ENCODE results near the gene IFITM1. TPM values are rescaled to one million over a fixed set of nuclear protein-coding genes. Genes with fewer than 3 reads are reported as not detected.
"Not testable (repeated sequence)": the region's sequence is repeated elsewhere in the genome, so short reads cannot be mapped to it uniquely, and the experiment has no call there.

IFITM1 gene
- 125 TPM for total RNA-seq
- long read RNA-seq, transcript IFITM1-202 (2 exons, 855 nt) = major isoform, 62 of 68 reads
- long read RNA-seq, partial matches to known transcripts = 0 of 68 reads
- long read RNA-seq, other reads (novel, unspliced or antisense) = 5 of 68 reads

GRCh38 chr11:313787-314553 is at the start of gene IFITM1:
IFITM1 (plus strand) TSS chr11:314040; CDS start chr11:314171, 131 bp downstream.
- peak; percentile 18 for ATAC-seq
- peak; percentile 68 for DNase-seq (ENCODE audit: missing footprints)
- intact Hi-C loops (cut with DNase I) = loop anchor here (2.0 kb wide), 1 partner anchor 41 kb away; no protein-coding TSS in a partner anchor

GRCh38 chr11:266676-267439 is 47.0 kb upstream of the IFITM1 start:
- intact Hi-C loops (cut with DNase I) = no loop called here
- ATAC-seq (no peak), DNase-seq (ENCODE audit: missing footprints) (peak; percentile 66)

- intact Hi-C loops (cut with DNase I) = no loop called here
- peak; percentile 41 for ATAC-seq
- peak; percentile 88 for DNase-seq (ENCODE audit: missing footprints)
Observed at GRCh38 chr11:267491-267994, 46.3 kb upstream of the IFITM1 start.

- peak; percentile 89 for DNase-seq (ENCODE audit: missing footprints)
- ATAC-seq = peak; percentile 82
- intact Hi-C loops (cut with DNase I) = not testable (repeated sequence)
Observed at GRCh38 chr11:268716-269145, 45.1 kb upstream of the IFITM1 start.

- DNase-seq (ENCODE audit: missing footprints) = no peak
- ATAC-seq = peak; percentile 42
- intact Hi-C loops (cut with DNase I) = no loop called here
Observed at GRCh38 chr11:269146-269890, 44.5 kb upstream of the IFITM1 start.

- no peak for DNase-seq (ENCODE audit: missing footprints)
- intact Hi-C loops (cut with DNase I) = no loop called here
Observed at GRCh38 chr11:270451-271318, 43.2 kb upstream of the IFITM1 start.

GRCh38 chr11:271319-271715 is 42.5 kb upstream of the IFITM1 start:
- intact Hi-C loops (cut with DNase I) = no loop called here
- DNase-seq (ENCODE audit: missing footprints) (no peak), ATAC-seq (no peak)

More at GRCh38 chr11:270451-271318, 43.2 kb upstream of the IFITM1 start:
- ATAC-seq = no peak

- intact Hi-C loops (cut with DNase I) = no loop called here
- no peak for DNase-seq (ENCODE audit: missing footprints)
Observed at GRCh38 chr11:272195-272930, 41.5 kb upstream of the IFITM1 start.

GRCh38 chr11:272931-273198 is 41.0 kb upstream of the IFITM1 start:
- ATAC-seq = no peak
- intact Hi-C loops (cut with DNase I) = no loop called here

More at GRCh38 chr11:272195-272930, 41.5 kb upstream of the IFITM1 start:
- no peak for ATAC-seq

GRCh38 chr11:276219-276618 is 37.6 kb upstream of the IFITM1 start:
- intact Hi-C loops (cut with DNase I) = no loop called here
- ATAC-seq (no peak), DNase-seq (ENCODE audit: missing footprints) (no peak)

More at GRCh38 chr11:272931-273198, 41.0 kb upstream of the IFITM1 start:
- no peak for DNase-seq (ENCODE audit: missing footprints)

- ATAC-seq (no peak), DNase-seq (ENCODE audit: missing footprints) (peak; percentile 35)
- intact Hi-C loops (cut with DNase I) = no loop called here
Observed at GRCh38 chr11:278001-278951, 35.6 kb upstream of the IFITM1 start, which contains the start of gene NLRP6. NLRP6 (plus strand) TSS chr11:278407; CDS start chr11:278570, 163 bp downstream.

GRCh38 chr11:279040-279965 is 34.5 kb upstream of the IFITM1 start:
- ATAC-seq (peak; percentile 33), DNase-seq (ENCODE audit: missing footprints) (peak; percentile 73)
- intact Hi-C loops (cut with DNase I) = no loop called here

GRCh38 chr11:279966-280705 is 33.7 kb upstream of the IFITM1 start:
- ATAC-seq (peak; percentile 20), DNase-seq (ENCODE audit: missing footprints) (peak; percentile 80)
- intact Hi-C loops (cut with DNase I) = no loop called here

- intact Hi-C loops (cut with DNase I) = no loop called here
- DNase-seq (ENCODE audit: missing footprints) = peak; percentile 87
- ATAC-seq = no peak
Observed at GRCh38 chr11:280706-281485, 32.9 kb upstream of the IFITM1 start.

Data from Right ventricle myocardium inferior (tissue), 1 donor.